GM12892 (cell line): ENCODE measurements around the gene PPIH.

Experiments used
- POLR2A ChIP-seq: IDR thresholded peaks from 2 replicates; pipeline ENCODE4 v1.6.1; 2011; ENCODE audit warnings: low read depth, low read length, control low read depth
- POLR2AphosphoS5 ChIP-seq: IDR thresholded peaks from 2 replicates; pipeline ENCODE4 v1.6.1; 2011; ENCODE audit warnings: low read depth, low read length, control low read depth

GRCh38 chr1:42657201-42657600 is 1.0 kb upstream of the PPIH start:
- no peak for TF ChIP-seq POLR2A
- no peak for TF ChIP-seq POLR2AphosphoS5
